ENCODE results near the gene PRKAG3. TPM values are rescaled to one million over a fixed set of nuclear protein-coding genes. Genes with fewer than 3 reads are reported as not detected.

The PRKAG3 gene
- total RNA-seq, 1 experiment from 2014 or later, result not detected

GRCh38 chr2:218781691-218782527, 49.7 kb downstream of the PRKAG3 start, which contains the start of gene CYP27A1:
CYP27A1 (plus strand) TSS chr2:218782147; CDS start chr2:218782183, 36 bp downstream.
- peaks cover 17% of the 10 kb centered on the region for H3K4me1 Mint-ChIP-seq
- peak; percentile 87 for ATAC-seq
- POLR2A ChIA-PET, result no interaction called here
- CTCF ChIA-PET, result interaction anchor here (1.0 to 2.3 kb wide), 9 partner anchors 12 to 198 kb away, joined by 3 to 18 read pairs (median 4); partner anchors contain the start of gene TTLL4
- peaks cover 58% of the 10 kb centered on the region for H3K27me3 Mint-ChIP-seq (ENCODE audit: low read depth)
- H3K36me3 Mint-ChIP-seq, result peaks cover 6% of the 10 kb centered on the region
- peaks cover 10% of the 10 kb centered on the region for H3K9me3 Mint-ChIP-seq
- H3K4me3 Mint-ChIP-seq, result peak within 1 kb of the TSS; percentile 86
- no peak within 1 kb of the TSS for H3K27ac Mint-ChIP-seq
- 0 out of 2 replicates have a peak, but pooled peaks have one; percentile 11 for TF ChIP-seq ESRRA (CRISPR knock-in tag; IDR thresholded peaks at IDR 0.05; ENCODE audit: borderline replicate concordance)
- TF ChIP-seq FOXP4 (CRISPR knock-in tag; IDR thresholded peaks at IDR 0.05), result 0 out of 2 replicates have a peak, but pooled peaks have one; percentile 26
- 0 out of 2 replicates have a peak, but pooled peaks have one; percentile 13 for TF ChIP-seq CREM (CRISPR knock-in tag; IDR thresholded peaks at IDR 0.05)
- TF ChIP-seq MAX (CRISPR knock-in tag; IDR thresholded peaks at IDR 0.05), result no peak; the same call in 1 of the 2 replicates
- TF ChIP-seq MYBL2 (CRISPR knock-in tag; IDR thresholded peaks at IDR 0.05), result 0 out of 2 replicates have a peak, but pooled peaks have one; percentile 50
- TF ChIP-seq IRF1 (CRISPR knock-in tag; IDR thresholded peaks at IDR 0.05), result 0 out of 2 replicates have a peak, but pooled peaks have one; percentile 26
- peak; percentile 32; the same call in 1 of the 2 replicates for TF ChIP-seq GABPB1 (CRISPR knock-in tag; IDR thresholded peaks at IDR 0.05)
- TF ChIP-seq SMAD3 (CRISPR knock-in tag; IDR thresholded peaks at IDR 0.05; ENCODE audit: borderline replicate concordance), result no peak
- 0 out of 2 replicates have a peak, but pooled peaks have one; percentile 53 for TF ChIP-seq E2F4 (CRISPR knock-in tag; IDR thresholded peaks at IDR 0.05; ENCODE audit: borderline replicate concordance, low read depth)
- TF ChIP-seq FOXP1 (CRISPR knock-in tag; IDR thresholded peaks at IDR 0.05; ENCODE audit: borderline replicate concordance), result peak; percentile 86
- peak; percentile 32; the same call in 1 of the 2 replicates for TF ChIP-seq USF2 (CRISPR knock-in tag; IDR thresholded peaks at IDR 0.05)
- peak; percentile 44 for DNase-seq (ENCODE audit: low spot score)

- no peak for ATAC-seq
- Mint-ChIP-seq H3K36me3 (peaks cover 8% of the 10 kb centered on the region), H3K27me3 (ENCODE audit: low read depth) (peaks cover 61% of the 10 kb centered on the region), H3K27ac (no peak overlapping the region), H3K9me3 (peaks cover 17% of the 10 kb centered on the region), H3K4me3 (peak overlapping the region; percentile 86), H3K4me1 (peaks cover 17% of the 10 kb centered on the region)
- POLR2A ChIA-PET, result interaction anchor here (0.6 kb wide), 1 partner anchor 50 kb away, joined by 3 read pairs; no protein-coding TSS in a partner anchor
- no peak for DNase-seq (ENCODE audit: low spot score)
- CTCF ChIA-PET, result interaction anchor here (1.1 to 2.3 kb wide), 5 partner anchors 12 to 70 kb away, joined by 3 to 18 read pairs (median 3); partner anchors contain the start of gene TTLL4
- TF ChIP-seq ZNF532 (CRISPR knock-in tag; IDR thresholded peaks at IDR 0.05; ENCODE audit: borderline replicate concordance) (no peak), PREB (CRISPR knock-in tag; IDR thresholded peaks at IDR 0.05; ENCODE audit: borderline replicate concordance) (no peak)
Observed at GRCh38 chr2:218780851-218781690, 50.5 kb downstream of the PRKAG3 start.

All from WTC11 (cell line).